Liver (tissue), 9 donors: Measurements from ENCODE around the gene GUCY1A1. TPM values are rescaled to one million over a fixed set of nuclear protein-coding genes. Genes with fewer than 3 reads are reported as not detected.

ENCODE experiments used
- DNase-seq: peaks from one replicate; pipeline ENCODE4 v3.0.0-alpha.2; 2017; ENCODE audit warnings: low spot score
- H3K27ac ChIP-seq, 2 donors: one replicate each; pipeline ENCODE4 v1.7.0; 2013; ENCODE audit warnings: inconsistent platforms in 2 of 2, low read length in 2 of 2, control low read depth in 1 of 2, low read depth in 1 of 2, mild to moderate bottlenecking in 1 of 2
- H3K27me3 ChIP-seq, 4 donors: one replicate each; pipeline versions ENCODE4 v1.6.1 to v1.7.0; 2013; ENCODE audit warnings: low read length in 3 of 4, inconsistent platforms in 1 of 4, mild to moderate bottlenecking in 1 of 4, moderate library complexity in 1 of 4; ENCODE audit not compliant: control insufficient read depth in 4 of 4, insufficient read depth in 4 of 4
- H3K36me3 ChIP-seq, 4 donors: one replicate each; pipeline versions ENCODE4 v1.6.1 to v1.7.0; 2013; ENCODE audit warnings: low read length in 3 of 4, mild to moderate bottlenecking in 3 of 4, low read depth in 1 of 4, moderate library complexity in 1 of 4; ENCODE audit not compliant: control insufficient read depth in 4 of 4, insufficient read depth in 3 of 4
- H3K4me1 ChIP-seq, 4 donors: one replicate each; pipeline versions ENCODE4 v1.6.1 to v1.7.0; 2013; ENCODE audit warnings: low read length in 3 of 4, mild to moderate bottlenecking in 3 of 4, moderate library complexity in 1 of 4; ENCODE audit not compliant: control insufficient read depth in 4 of 4, insufficient read depth in 4 of 4
- H3K4me3 ChIP-seq, 3 donors: one replicate each; pipeline versions ENCODE4 v1.6.1 to v1.7.0; 2013; ENCODE audit warnings: low read length in 3 of 3, control low read depth in 1 of 3, low read depth in 1 of 3, mild to moderate bottlenecking in 1 of 3
- H3K9ac ChIP-seq, 2 donors: one replicate each; pipeline ENCODE4 v1.7.0; 2013; ENCODE audit warnings: low read length in 2 of 2, mild to moderate bottlenecking in 2 of 2, moderate library complexity in 2 of 2, control low read depth in 1 of 2, low read depth in 1 of 2
- H3K9me3 ChIP-seq, 4 donors: one replicate each; pipeline versions ENCODE4 v1.6.1 to v1.7.0; 2013; ENCODE audit warnings: low read length in 3 of 4; ENCODE audit not compliant: control insufficient read depth in 4 of 4
- EGR1 ChIP-seq, 2 donors: IDR thresholded peaks; 2 replicates each; pipeline ENCODE4 v1.6.1; 2016 to 2018; ENCODE audit warnings: antibody characterized with exemption in 2 of 2, low read depth in 2 of 2
- FOXA1 ChIP-seq: IDR thresholded peaks from 2 replicates; pipeline ENCODE4 v1.6.1; 2016; ENCODE audit warnings: antibody characterized with exemption
- GABPA ChIP-seq, 2 donors: IDR thresholded peaks in 1 of 2; conservative IDR thresholded peaks in 1 of 2; 2 replicates each; pipeline ENCODE4 v1.6.1; 2016; ENCODE audit warnings: antibody characterized with exemption in 2 of 2, mild to moderate bottlenecking in 1 of 2, moderate library complexity in 1 of 2
- HNF4A ChIP-seq, 2 donors: conservative IDR thresholded peaks; 2 replicates each; pipeline ENCODE4 v1.6.1; 2016; ENCODE audit warnings: antibody characterized with exemption in 2 of 2, mild to moderate bottlenecking in 2 of 2
- HNF4G ChIP-seq: IDR thresholded peaks from 2 replicates; pipeline ENCODE4 v1.6.1; 2016; ENCODE audit warnings: antibody characterized with exemption
- JUND ChIP-seq, 2 donors: IDR thresholded peaks; 2 replicates each; pipeline ENCODE4 v1.6.1; 2016; ENCODE audit warnings: antibody characterized with exemption in 2 of 2
- NR2F2 ChIP-seq: IDR thresholded peaks from 2 replicates; pipeline ENCODE4 v1.6.1; 2016; ENCODE audit warnings: antibody characterized with exemption
- RAD21 ChIP-seq, 2 donors: IDR thresholded peaks; 2 replicates each; pipeline ENCODE4 v1.6.1; 2016; ENCODE audit warnings: antibody characterized with exemption in 2 of 2, mild to moderate bottlenecking in 2 of 2
- RXRA ChIP-seq, 2 donors: IDR thresholded peaks; 2 replicates each; pipeline ENCODE4 v1.6.1; 2017 to 2018; ENCODE audit warnings: antibody characterized with exemption in 2 of 2, mild to moderate bottlenecking in 1 of 2
- SP1 ChIP-seq: IDR thresholded peaks from 2 replicates; pipeline ENCODE4 v1.6.1; 2018; ENCODE audit warnings: antibody characterized with exemption, mild to moderate bottlenecking
- TAF1 ChIP-seq: conservative IDR thresholded peaks from 2 replicates; pipeline ENCODE4 v1.6.1; 2016; ENCODE audit warnings: antibody characterized with exemption, mild to moderate bottlenecking
- YY1 ChIP-seq: IDR thresholded peaks from 2 replicates; pipeline ENCODE4 v1.6.1; 2016; ENCODE audit warnings: antibody characterized with exemption, mild to moderate bottlenecking
- WGBS: extraction: QIAGEN DNeasy Blood & Tissue Kit; methylation state at CpG from one replicate; pipeline ENCODE4 v1.1.7; 2013; 5-methylcytosine and 5-hydroxymethylcytosine counted together
- polyA plus RNA-seq, 2 donors: library from polyadenylated mRNA; stranded (reverse) in 1 of 2; unstranded in 1 of 2; fragments of 200-250 nt in 1 of 2; fragments of >200 nt in 1 of 2; fragmentation: Nextera tagmentation in 1 of 2; extraction: Ambion mirVana in 1 of 2; gene quantifications; one replicate each; pipeline versions ENCODE4 v1.2.1 to v1.2.3, GENCODE V29; 2013 to 2015
- total RNA-seq, 2 donors: library from RNA; depleted of rRNA; stranded (reverse); fragments of >200 nt; gene quantifications; one replicate each; pipeline ENCODE4 v1.2.3, GENCODE V29; 2014
- TF ChIP-seq, protein P1 (sequence below): IDR thresholded peaks from 2 replicates; pipeline ENCODE4 v1.6.1; 2016; ENCODE audit warnings: antibody characterized with exemption
- TF ChIP-seq, protein P2 (sequence below): IDR thresholded peaks from 2 replicates; pipeline ENCODE4 v1.6.1; 2016; ENCODE audit warnings: antibody characterized with exemption
- TF ChIP-seq, protein P3 (sequence below): IDR thresholded peaks from 2 replicates; pipeline ENCODE4 v1.6.1; 2016; ENCODE audit warnings: antibody characterized with exemption, mild to moderate bottlenecking
- TF ChIP-seq, protein P4 (sequence below): IDR thresholded peaks from 2 replicates; pipeline ENCODE4 v1.6.1; 2016; ENCODE audit warnings: antibody characterized with exemption
- TF ChIP-seq, protein P5 (sequence below): fragments of 150-350 bp; IDR thresholded peaks from 2 replicates; pipeline ENCODE4 v1.5.1; 2017; ENCODE audit warnings: improper control_type of control experiment, low read depth, low read length; ENCODE audit not compliant: missing input control
- donor health status: healthy.
- donor health status: healthy.
- donor health status: healthy.
- donor health status: healthy.
- donor health status: healthy.

GUCY1A1 gene
- total and polyA plus RNA-seq, 4 donors = 2.8 to 13.5 (median 7.6) TPM

DNA sequence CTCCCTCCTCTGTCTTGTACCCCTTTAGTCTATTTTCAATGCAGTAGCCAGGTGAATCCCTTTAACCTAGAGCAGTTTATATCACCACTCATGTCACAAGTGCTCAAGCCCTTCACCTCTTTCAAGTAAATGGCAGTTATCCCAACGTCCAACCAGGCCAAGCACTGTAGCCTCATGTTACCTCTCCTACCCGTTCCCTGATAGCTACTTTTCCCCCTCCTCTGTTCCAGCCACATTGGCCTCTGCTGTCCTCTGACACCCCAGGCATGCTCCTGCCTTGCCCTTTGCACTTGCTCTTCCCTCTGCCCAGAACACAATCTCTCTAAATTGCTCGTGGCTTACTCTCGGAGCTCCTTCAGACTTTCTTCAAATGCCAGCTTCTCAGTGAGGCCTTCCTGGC is 107.4 kb downstream of the GUCY1A1 start:
- Histone ChIP-seq H3K4me3 (no peak overlapping the region), H3K27ac (no peak overlapping the region), H3K4me1 (peaks cover 0 to 20% (median 9%) of the 10 kb centered on the region in 4 donors), H3K9me3 (no peaks in the 10 kb centered on the region), H3K27me3 (no peaks in the 10 kb centered on the region), H3K9ac (no peak overlapping the region), H3K36me3 (peaks cover 0 to 2% (median 0%) of the 10 kb centered on the region in 4 donors)
- WGBS = 40% methylated on average over 4 of the region's 4 CpGs
- DNase-seq = no peak
- TF ChIP-seq HNF4G (no peak), GABPA (IDR thresholded peaks at IDR 0.05 in 1 of 2, conservative IDR thresholded peaks at IDR 0.05 in 1 of 2) (no peak), JUND (IDR thresholded peaks at IDR 0.05) (no peak), TAF1 (no peak), RXRA (IDR thresholded peaks at IDR 0.05) (peak in 1 of 2 donors; percentile 16), FOXA1 (no peak), SP1 (no peak), EGR1 (IDR thresholded peaks at IDR 0.05; ENCODE audit: low read depth in 2 of 2) (no peak), RAD21 (IDR thresholded peaks at IDR 0.05) (no peak), HNF4A (conservative IDR thresholded peaks at IDR 0.05) (peak in 1 of 2 donors; percentile 17), NR2F2 (no peak), YY1 (no peak)
- TF ChIP-seq, protein P1, sequence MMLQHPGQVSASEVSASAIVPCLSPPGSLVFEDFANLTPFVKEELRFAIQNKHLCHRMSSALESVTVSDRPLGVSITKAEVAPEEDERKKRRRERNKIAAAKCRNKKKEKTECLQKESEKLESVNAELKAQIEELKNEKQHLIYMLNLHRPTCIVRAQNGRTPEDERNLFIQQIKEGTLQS = no peak
- TF ChIP-seq, protein P2, sequence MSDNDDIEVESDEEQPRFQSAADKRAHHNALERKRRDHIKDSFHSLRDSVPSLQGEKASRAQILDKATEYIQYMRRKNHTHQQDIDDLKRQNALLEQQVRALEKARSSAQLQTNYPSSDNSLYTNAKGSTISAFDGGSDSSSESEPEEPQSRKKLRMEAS = no peak
- TF ChIP-seq, protein P3, sequence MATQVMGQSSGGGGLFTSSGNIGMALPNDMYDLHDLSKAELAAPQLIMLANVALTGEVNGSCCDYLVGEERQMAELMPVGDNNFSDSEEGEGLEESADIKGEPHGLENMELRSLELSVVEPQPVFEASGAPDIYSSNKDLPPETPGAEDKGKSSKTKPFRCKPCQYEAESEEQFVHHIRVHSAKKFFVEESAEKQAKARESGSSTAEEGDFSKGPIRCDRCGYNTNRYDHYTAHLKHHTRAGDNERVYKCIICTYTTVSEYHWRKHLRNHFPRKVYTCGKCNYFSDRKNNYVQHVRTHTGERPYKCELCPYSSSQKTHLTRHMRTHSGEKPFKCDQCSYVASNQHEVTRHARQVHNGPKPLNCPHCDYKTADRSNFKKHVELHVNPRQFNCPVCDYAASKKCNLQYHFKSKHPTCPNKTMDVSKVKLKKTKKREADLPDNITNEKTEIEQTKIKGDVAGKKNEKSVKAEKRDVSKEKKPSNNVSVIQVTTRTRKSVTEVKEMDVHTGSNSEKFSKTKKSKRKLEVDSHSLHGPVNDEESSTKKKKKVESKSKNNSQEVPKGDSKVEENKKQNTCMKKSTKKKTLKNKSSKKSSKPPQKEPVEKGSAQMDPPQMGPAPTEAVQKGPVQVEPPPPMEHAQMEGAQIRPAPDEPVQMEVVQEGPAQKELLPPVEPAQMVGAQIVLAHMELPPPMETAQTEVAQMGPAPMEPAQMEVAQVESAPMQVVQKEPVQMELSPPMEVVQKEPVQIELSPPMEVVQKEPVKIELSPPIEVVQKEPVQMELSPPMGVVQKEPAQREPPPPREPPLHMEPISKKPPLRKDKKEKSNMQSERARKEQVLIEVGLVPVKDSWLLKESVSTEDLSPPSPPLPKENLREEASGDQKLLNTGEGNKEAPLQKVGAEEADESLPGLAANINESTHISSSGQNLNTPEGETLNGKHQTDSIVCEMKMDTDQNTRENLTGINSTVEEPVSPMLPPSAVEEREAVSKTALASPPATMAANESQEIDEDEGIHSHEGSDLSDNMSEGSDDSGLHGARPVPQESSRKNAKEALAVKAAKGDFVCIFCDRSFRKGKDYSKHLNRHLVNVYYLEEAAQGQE = no peak
- TF ChIP-seq, protein P4, sequence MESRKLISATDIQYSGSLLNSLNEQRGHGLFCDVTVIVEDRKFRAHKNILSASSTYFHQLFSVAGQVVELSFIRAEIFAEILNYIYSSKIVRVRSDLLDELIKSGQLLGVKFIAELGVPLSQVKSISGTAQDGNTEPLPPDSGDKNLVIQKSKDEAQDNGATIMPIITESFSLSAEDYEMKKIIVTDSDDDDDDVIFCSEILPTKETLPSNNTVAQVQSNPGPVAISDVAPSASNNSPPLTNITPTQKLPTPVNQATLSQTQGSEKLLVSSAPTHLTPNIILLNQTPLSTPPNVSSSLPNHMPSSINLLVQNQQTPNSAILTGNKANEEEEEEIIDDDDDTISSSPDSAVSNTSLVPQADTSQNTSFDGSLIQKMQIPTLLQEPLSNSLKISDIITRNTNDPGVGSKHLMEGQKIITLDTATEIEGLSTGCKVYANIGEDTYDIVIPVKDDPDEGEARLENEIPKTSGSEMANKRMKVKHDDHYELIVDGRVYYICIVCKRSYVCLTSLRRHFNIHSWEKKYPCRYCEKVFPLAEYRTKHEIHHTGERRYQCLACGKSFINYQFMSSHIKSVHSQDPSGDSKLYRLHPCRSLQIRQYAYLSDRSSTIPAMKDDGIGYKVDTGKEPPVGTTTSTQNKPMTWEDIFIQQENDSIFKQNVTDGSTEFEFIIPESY = no peak

DNA sequence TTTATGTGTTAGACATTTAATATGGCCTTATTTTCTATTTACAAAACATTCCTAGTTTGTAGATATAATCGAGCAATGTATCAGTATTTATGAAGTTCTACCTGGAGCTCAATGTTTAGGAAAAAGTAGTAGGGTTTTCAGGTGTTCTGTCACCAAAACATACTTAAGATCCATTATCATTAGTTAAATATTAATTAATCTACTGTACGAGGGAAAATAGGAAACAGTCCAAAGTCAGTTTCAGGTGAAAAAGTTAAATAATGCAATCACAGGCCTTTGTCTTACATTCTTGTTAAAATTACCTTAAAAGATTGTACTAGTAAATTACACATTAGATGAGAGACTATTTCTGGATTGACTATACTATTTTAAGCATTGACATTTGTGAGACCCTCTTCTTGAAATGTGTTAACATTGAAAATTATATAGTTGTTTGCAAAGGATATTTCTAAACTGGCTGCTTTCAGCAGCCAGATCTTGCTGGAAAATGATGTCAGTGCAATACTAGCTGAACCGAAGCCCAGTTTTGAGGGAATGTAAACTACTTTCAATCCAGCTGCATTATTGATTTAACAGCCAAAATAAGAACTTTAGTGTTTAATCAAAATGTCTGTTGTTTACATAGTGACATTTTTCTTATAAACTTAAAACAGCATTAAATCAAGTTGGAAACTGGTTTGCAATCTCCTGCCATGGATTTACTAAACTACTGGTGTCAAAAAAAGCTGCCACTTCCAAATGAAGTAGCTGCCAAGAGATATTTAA is 111.5 kb downstream of the GUCY1A1 start:
- Histone ChIP-seq H3K27ac (peak overlapping the region; percentile 52 to 62), H3K9me3 (no peaks in the 10 kb centered on the region)
- 26% methylated on average over 3 of the region's 3 CpGs for WGBS
- TF ChIP-seq, protein P5, sequence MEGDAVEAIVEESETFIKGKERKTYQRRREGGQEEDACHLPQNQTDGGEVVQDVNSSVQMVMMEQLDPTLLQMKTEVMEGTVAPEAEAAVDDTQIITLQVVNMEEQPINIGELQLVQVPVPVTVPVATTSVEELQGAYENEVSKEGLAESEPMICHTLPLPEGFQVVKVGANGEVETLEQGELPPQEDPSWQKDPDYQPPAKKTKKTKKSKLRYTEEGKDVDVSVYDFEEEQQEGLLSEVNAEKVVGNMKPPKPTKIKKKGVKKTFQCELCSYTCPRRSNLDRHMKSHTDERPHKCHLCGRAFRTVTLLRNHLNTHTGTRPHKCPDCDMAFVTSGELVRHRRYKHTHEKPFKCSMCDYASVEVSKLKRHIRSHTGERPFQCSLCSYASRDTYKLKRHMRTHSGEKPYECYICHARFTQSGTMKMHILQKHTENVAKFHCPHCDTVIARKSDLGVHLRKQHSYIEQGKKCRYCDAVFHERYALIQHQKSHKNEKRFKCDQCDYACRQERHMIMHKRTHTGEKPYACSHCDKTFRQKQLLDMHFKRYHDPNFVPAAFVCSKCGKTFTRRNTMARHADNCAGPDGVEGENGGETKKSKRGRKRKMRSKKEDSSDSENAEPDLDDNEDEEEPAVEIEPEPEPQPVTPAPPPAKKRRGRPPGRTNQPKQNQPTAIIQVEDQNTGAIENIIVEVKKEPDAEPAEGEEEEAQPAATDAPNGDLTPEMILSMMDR = no peak
- TF ChIP-seq, protein P2 = no peak
- TF ChIP-seq, protein P1 = no peak
- TF ChIP-seq YY1 = peak; percentile 86
- TF ChIP-seq JUND (IDR thresholded peaks at IDR 0.05) = peak in 1 of 2 donors; percentile 84
- TF ChIP-seq, protein P4 = peak; percentile 18
- no peak for TF ChIP-seq GABPA (IDR thresholded peaks at IDR 0.05 in 1 of 2, conservative IDR thresholded peaks at IDR 0.05 in 1 of 2)

More for the DNA sequence above, 111.5 kb downstream of the GUCY1A1 start:
- Histone ChIP-seq H3K36me3 (no peaks in the 10 kb centered on the region), H3K9ac (peak overlapping the region in 1 of 2 donors; percentile 11), H3K4me1 (peaks cover 0 to 17% (median 10%) of the 10 kb centered on the region in 4 donors), H3K27me3 (no peaks in the 10 kb centered on the region), H3K4me3 (no peak overlapping the region)
- DNase-seq = no peak
